OCI-LY1 (cell line): ENCODE data around the gene SH3RF3.

Source experiments
- H2AFZ ChIP-seq: fragments of 200-600 bp; sonication (generic), shearing (Covaris generic); 2 replicates; pipeline ENCODE4 v1.6.0; 2014; ENCODE audit warnings: antibody characterized with exemption, mild to moderate bottlenecking, low read length
- H3F3A ChIP-seq: fragments of 200-600 bp; sonication (generic), shearing (Covaris generic); 2 replicates; pipeline ENCODE4 v1.6.0; 2014; ENCODE audit warnings: mild to moderate bottlenecking, antibody characterized with exemption, low read length, moderate library complexity; ENCODE audit not compliant: insufficient read depth
- H3K27ac ChIP-seq: fragments of 200-600 bp; sonication (generic); 2 replicates; pipeline ENCODE4 v1.5.1; 2014; ENCODE audit warnings: low read length, mixed run types, mild to moderate bottlenecking, low read depth; ENCODE audit not compliant: poor library complexity, severe bottlenecking
- H3K27me3 ChIP-seq: fragments of 200-600 bp; sonication (generic); 2 replicates; pipeline ENCODE4 v1.6.0; 2014; ENCODE audit warnings: antibody characterized with exemption, mild to moderate bottlenecking, low read length, moderate library complexity; ENCODE audit not compliant: insufficient read depth
- H3K36me3 ChIP-seq: fragments of 200-600 bp; sonication (generic); 2 replicates; pipeline ENCODE4 v1.6.1; 2014; ENCODE audit warnings: mild to moderate bottlenecking, antibody characterized with exemption, low read length, moderate library complexity, mixed read lengths; ENCODE audit not compliant: insufficient read depth
- H3K4me1 ChIP-seq: fragments of 200-600 bp; sonication (generic); 2 replicates; pipeline ENCODE4 v1.5.1; 2014; ENCODE audit warnings: mild to moderate bottlenecking, low read length, moderate library complexity; ENCODE audit not compliant: insufficient read depth, severe bottlenecking
- H3K4me2 ChIP-seq: fragments of 200-600 bp; sonication (generic), shearing (Covaris generic); 2 replicates; pipeline ENCODE4 v1.6.1; 2014; ENCODE audit warnings: low read length
- H3K4me3 ChIP-seq: fragments of 200-600 bp; sonication (generic); 2 replicates; pipeline ENCODE4 v1.5.1; 2014; ENCODE audit warnings: low read length, low read depth, mild to moderate bottlenecking, mixed read lengths; ENCODE audit not compliant: poor library complexity, severe bottlenecking
- H3K79me2 ChIP-seq: fragments of 200-600 bp; shearing (Covaris generic); 2 replicates; pipeline ENCODE4 v1.6.1; 2016; ENCODE audit warnings: mixed run types, low read length, mixed read lengths; ENCODE audit not compliant: insufficient read depth
- H3K9ac ChIP-seq: fragments of 200-600 bp; sonication (generic), shearing (Covaris generic); 2 replicates; pipeline ENCODE4 v1.6.1; 2014; ENCODE audit warnings: mild to moderate bottlenecking, low read length, mixed read lengths
- H3K9me2 ChIP-seq: fragments of 200-600 bp; sonication (generic), shearing (Covaris generic); 2 replicates; pipeline ENCODE4 v1.6.1; 2014; ENCODE audit warnings: low read depth, mild to moderate bottlenecking, low read length, mixed read lengths
- H3K9me3 ChIP-seq: fragments of 200-600 bp; shearing (Covaris generic); 2 replicates; pipeline ENCODE4 v1.6.1; 2014; ENCODE audit warnings: low read length, mixed read lengths
- H4K20me1 ChIP-seq: fragments of 200-600 bp; sonication (generic), shearing (Covaris generic); 2 replicates; pipeline ENCODE4 v1.6.0; 2016; ENCODE audit warnings: mild to moderate bottlenecking, low read length; ENCODE audit not compliant: insufficient read depth
- EZH2 ChIP-seq: fragments of 200-600 bp; sonication (generic), shearing (Covaris generic); IDR thresholded peaks from 2 replicates; pipeline ENCODE4 v1.8.0; 2017; ENCODE audit warnings: borderline replicate concordance, mixed run types, mild to moderate bottlenecking, antibody characterized with exemption, low read length, moderate library complexity, mixed read lengths
- TF ChIP-seq, protein P1 (sequence below): fragments of 200-600 bp; sonication (generic), shearing (Covaris generic); IDR thresholded peaks from 2 replicates; pipeline ENCODE4 v1.5.1; 2017; ENCODE audit warnings: mild to moderate bottlenecking, antibody characterized with exemption, low read length, moderate library complexity, mixed read lengths

The SH3RF3 gene

DNA sequence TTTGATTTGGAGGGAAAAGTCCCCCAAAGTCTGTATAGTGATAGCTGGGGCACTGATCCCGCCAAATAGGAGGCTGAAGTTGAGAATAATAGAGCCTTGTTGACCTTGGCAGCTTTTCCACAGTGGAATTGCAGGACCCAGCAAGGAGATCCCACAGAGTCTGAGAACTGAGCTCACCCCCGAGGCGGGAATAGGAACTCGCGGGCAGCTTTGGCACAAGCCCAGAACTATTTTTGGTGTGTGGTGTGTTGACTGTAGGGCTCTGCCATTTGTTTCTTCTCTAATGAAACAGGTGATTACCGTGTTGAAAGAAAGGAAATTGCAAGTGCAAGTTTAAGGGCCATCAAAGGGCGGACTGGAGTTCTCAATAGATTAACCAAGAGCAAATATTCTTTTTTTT lies 34.0 kb downstream of the SH3RF3 start:
- TF ChIP-seq EZH2 = no peak
- TF ChIP-seq, protein P1, sequence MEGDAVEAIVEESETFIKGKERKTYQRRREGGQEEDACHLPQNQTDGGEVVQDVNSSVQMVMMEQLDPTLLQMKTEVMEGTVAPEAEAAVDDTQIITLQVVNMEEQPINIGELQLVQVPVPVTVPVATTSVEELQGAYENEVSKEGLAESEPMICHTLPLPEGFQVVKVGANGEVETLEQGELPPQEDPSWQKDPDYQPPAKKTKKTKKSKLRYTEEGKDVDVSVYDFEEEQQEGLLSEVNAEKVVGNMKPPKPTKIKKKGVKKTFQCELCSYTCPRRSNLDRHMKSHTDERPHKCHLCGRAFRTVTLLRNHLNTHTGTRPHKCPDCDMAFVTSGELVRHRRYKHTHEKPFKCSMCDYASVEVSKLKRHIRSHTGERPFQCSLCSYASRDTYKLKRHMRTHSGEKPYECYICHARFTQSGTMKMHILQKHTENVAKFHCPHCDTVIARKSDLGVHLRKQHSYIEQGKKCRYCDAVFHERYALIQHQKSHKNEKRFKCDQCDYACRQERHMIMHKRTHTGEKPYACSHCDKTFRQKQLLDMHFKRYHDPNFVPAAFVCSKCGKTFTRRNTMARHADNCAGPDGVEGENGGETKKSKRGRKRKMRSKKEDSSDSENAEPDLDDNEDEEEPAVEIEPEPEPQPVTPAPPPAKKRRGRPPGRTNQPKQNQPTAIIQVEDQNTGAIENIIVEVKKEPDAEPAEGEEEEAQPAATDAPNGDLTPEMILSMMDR = no peak
- Histone ChIP-seq H3K9ac (no peak overlapping the region), H3K36me3 (no peaks in the 10 kb centered on the region), H3K4me1 (no peaks in the 10 kb centered on the region), H2AFZ (no peak overlapping the region), H3K27ac (no peak overlapping the region), H3K79me2 (no peaks in the 10 kb centered on the region), H4K20me1 (no peaks in the 10 kb centered on the region), H3K27me3 (no peaks in the 10 kb centered on the region), H3K9me2 (no peaks in the 10 kb centered on the region), H3K4me2 (no peak overlapping the region), H3F3A (no peaks in the 10 kb centered on the region), H3K4me3 (no peak overlapping the region), H3K9me3 (no peaks in the 10 kb centered on the region)

DNA sequence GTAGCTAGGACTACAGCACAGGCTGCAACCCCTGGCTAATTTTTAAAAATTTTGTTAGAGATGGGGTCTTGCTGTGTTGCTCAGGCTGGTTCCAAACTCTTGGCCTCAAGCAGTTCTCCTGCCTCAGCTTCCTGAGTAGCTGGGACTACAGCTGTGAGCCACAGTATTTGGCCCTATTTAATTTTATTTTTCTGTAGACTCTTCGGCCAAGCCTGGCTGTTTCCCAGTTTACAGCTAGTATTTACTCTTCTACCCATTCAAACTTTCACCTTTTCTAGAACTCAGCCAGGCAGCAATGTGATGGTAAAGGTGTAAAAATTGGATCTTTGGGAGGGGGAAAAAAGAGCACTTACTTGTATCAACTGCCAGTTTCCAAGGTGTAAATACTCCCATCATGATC lies 35.3 kb downstream of the SH3RF3 start:
- Histone ChIP-seq H2AFZ (no peak overlapping the region), H3K27me3 (no peaks in the 10 kb centered on the region), H3K4me3 (no peak overlapping the region), H3K79me2 (no peaks in the 10 kb centered on the region), H3K9ac (no peak overlapping the region), H3K27ac (no peak overlapping the region), H3K36me3 (no peaks in the 10 kb centered on the region), H3K4me2 (no peak overlapping the region), H3K9me3 (no peaks in the 10 kb centered on the region), H3K9me2 (no peaks in the 10 kb centered on the region), H3K4me1 (no peaks in the 10 kb centered on the region), H4K20me1 (no peaks in the 10 kb centered on the region), H3F3A (no peaks in the 10 kb centered on the region)
- no peak for TF ChIP-seq EZH2
- TF ChIP-seq, protein P1 = no peak

DNA sequence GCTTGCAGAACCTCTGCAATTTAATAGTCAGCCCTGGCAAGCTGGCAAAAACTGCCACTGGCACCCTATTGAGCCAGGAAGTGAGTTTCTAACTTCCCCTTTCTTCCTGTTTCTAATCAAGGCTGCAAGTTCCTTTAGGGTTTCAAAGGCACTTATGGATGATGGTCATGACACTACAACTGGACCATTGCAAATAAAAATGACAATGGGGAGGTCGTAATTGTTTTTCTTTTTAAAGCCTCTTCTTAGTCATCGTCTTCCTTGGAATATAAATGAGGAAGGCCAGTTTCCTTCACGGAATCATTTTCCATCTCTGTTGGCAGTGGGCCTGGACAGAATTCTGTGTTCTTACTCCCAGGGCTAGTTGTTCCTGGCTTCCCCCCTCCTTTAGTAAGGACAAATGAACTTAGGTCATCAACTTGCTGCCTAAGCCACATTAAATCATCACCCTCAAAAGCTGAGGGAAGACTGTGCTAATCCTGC lies 35.8 kb downstream of the SH3RF3 start:
- H3K9me2 ChIP-seq = no peaks in the 10 kb centered on the region
- H3K27ac ChIP-seq = no peak overlapping the region
- no peak overlapping the region for H3K4me3 ChIP-seq
- H3K4me2 ChIP-seq = no peak overlapping the region
- no peaks in the 10 kb centered on the region for H3K79me2 ChIP-seq
- no peaks in the 10 kb centered on the region for H3K4me1 ChIP-seq
- TF ChIP-seq, protein P1 = no peak
- TF ChIP-seq EZH2 = no peak
- H3K9me3 ChIP-seq = no peaks in the 10 kb centered on the region
- no peaks in the 10 kb centered on the region for H4K20me1 ChIP-seq
- H3K36me3 ChIP-seq = no peaks in the 10 kb centered on the region
- H2AFZ ChIP-seq = no peak overlapping the region
- no peak overlapping the region for H3K9ac ChIP-seq
- H3K27me3 ChIP-seq = no peaks in the 10 kb centered on the region
- H3F3A ChIP-seq = no peaks in the 10 kb centered on the region
